Measurements from ENCODE around the gene MRGPRE. TPM values are rescaled to one million over a fixed set of nuclear protein-coding genes. Genes with fewer than 3 reads are reported as not detected.
A peak's percentile ranks its signal among the peaks of the same experiment; 100 is the strongest.

Gene MRGPRE
- total RNA-seq, 1 donor from 2014 or later = not detected

DNA sequence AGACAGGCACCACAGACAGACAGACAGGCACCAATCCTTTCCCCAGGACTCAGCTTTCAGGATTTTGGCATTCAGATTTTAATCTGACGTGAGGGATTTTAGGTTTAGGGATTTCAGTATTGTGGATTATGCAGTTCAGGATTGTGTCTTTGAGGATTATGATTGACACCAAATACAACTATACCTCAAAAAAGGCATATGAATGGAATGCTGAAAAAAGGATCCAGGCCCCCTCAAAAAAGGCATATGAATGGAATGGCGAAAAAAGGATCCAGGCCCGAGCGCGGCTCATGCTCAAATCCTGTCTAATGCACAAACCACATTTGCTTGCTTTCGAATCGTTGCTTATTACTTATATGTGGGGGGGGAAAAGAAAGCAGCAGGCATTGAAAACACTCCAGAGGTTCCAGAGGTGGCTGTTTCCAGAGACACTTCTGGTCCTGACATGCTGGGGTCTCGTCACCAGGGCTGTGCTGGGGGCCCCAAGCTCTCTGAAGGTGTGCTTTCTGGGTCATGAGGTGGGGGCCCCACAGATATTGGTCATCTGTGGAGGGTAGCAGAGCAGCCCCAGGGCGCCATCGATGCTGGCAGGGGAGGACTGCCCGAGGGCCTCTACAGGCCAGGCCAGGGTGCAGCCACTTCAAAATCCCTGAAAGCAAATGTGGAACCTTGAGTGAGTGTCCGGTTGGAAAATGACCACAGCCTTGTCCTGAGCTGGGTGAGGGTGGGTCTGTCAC lies 50.3 kb downstream of the MRGPRE start:
- DNase-seq (ENCODE audit: low read depth) = no peak

DNA sequence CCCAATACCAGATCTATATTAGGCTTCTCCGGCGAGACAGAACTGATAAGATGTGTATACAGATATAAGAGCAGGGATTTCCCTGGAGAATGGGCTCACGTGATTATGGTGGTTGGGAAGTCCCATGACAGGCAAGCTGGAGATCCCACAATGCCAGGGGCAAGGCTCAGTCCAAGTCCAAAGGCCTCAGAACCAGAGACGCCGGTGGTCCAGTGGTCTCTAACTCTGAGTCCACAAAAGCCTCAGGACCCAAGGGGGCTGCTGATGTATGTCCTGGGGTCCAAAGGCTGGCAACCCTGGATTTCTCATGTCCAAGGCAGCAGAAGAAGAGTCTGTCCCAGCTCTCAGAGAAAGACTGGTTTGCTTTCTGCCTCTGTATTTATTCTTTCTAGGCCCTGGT lies 51.3 kb downstream of the MRGPRE start:
- DNase-seq (ENCODE audit: low read depth) = no peak

DNA sequence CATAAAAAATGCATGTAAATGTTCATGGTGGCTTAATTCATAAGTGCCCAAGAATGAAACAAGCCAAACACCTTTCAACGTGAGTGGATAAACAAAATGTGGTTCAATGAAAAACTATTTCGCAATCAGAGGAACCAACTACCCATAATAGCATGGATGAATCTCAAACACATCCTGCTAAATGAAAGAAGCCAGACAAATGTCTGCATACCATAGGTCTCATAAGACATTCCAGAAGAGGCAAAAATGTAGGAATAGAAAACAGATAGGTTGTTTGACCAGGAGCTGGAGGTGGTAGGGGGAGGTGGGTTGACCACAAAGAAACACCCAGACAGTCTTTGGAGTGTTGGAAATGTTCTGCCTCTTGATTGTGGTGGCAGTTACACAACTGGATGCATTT lies 53.9 kb downstream of the MRGPRE start:
- no peak for DNase-seq (ENCODE audit: low read depth)

DNA sequence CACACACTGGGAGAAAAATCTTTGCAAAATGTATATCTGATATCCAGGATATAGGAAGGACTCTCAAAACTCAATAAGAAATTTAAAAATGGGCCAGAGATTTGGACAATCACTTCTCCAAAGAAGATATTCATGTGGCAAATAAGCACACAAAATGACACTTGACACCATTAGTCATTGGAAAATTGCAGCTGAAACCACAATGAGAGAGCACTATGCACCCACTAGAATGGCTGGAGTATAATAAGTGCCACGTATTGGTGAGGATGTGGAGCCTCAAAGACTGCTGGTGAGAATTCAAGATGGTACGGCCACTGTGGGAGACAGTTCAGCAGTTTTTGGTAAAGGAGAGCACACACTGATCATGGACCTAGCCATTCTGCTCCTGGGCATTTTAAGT lies 54.3 kb downstream of the MRGPRE start:
- DNase-seq (ENCODE audit: low read depth) = peak; percentile 87

Other genes with a start within 250 kb of the MRGPRE start
- gene NAP1L4, start 240.1 kb downstream of the MRGPRE start, total RNA-seq = 111 and 117 TPM in 2 replicates
- gene CARS1, start 175.0 kb downstream of the MRGPRE start, total RNA-seq = 60.7 and 73.1 TPM in 2 replicates
- 14.7 and 21.2 TPM in 2 replicates for gene OSBPL5, start 67.1 kb downstream of the MRGPRE start, total RNA-seq
- gene MRGPRG, start 13.6 kb downstream of the MRGPRE start, total RNA-seq = not detected in 2 replicates
- 18.2 and 24.4 TPM in 2 replicates for gene ZNF195, start 146.7 kb upstream of the MRGPRE start, total RNA-seq

Measured in myocyte (in vitro differentiated cells).